Middle frontal gyrus (tissue), 1 donor: Measurements from ENCODE around the gene TSLP.

Experiments used
- DNase-seq: peaks from one replicate; pipeline ENCODE4 v3.0.0-alpha.2; 2015; ENCODE audit warnings: low spot score; ENCODE audit errors: extremely low spot score

The TSLP gene

DNA sequence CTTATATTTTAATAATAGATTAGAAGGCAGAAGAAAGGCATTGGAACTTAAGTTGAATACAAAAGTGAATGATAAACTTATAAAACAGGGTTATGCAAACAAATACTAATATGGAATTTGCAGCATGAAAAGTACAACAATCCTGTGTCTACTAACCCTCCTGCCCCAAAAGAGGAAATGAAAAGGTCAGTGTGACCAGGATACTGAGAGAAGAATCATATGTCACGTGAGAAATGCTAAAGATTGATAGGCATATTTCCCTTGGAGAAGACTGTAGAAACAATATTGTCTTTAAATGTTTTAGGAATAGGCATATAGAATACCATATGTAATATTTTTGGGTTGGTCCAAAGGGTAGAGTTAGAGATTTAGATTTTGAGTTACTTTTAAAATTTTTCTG, 24.5 kb downstream of the TSLP start:
- no peak for DNase-seq

DNA sequence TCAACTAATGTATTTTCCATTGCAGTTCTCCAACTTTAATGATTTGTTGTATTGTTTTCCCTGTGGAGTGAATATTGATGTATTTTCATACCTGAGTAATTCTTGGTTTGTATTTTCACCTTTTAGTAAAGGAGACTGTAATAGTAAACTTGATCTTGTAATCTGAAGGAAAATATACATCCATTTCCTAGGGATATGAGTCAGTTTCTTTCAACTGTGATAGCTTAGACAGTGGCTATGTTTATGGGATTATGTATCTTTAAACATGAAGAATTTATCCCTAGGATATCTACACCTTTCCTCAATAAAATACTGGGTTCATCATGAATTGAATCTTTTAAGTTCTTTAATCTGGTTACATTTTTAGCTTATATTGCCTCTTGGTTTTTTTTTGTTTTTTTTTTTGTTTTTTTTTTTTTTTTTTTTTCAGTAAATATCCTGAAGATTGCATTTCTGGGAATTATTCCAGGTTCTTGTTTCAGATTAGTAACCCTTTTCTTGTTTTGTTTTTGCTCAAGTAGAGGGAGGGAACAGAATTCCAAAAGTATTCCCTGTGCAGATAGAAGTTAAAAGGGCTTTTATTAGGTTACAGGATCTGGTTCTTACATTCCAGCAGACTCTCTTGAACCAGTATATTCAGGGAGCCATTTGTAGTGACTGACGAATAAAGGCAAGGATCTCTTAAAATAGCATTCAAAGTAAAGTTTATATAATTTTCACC, 27.7 kb downstream of the TSLP start:
- DNase-seq, result no peak

DNA sequence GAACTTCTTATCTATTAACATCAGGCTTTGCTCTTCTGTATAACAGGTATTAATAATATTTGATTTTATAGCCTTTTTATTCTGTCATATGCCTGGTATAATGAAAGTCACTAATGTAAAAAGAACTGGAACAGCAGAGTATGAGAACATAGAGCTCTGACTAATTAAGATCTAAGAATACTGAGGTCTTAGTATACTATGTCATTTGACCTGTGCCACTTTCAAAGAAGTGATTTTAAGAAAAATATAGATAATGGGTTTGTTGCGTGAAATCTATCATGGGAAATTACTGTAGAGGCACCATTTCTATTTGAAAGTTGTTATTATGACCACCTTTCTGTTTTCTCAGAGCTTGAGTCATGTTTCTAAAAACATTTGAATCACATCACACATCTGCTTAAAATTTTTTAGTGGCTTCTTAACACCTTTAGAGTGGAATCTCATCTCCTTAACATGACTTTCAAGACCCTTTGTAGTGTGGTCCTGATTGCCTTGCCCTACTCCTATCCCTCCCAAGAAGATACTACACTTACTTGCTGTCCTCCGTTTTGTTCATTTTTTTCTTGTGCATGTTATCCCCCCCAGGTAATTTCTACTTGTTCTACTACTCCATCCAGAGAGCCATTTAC, 34.9 kb downstream of the TSLP start:
- no peak for DNase-seq

DNA sequence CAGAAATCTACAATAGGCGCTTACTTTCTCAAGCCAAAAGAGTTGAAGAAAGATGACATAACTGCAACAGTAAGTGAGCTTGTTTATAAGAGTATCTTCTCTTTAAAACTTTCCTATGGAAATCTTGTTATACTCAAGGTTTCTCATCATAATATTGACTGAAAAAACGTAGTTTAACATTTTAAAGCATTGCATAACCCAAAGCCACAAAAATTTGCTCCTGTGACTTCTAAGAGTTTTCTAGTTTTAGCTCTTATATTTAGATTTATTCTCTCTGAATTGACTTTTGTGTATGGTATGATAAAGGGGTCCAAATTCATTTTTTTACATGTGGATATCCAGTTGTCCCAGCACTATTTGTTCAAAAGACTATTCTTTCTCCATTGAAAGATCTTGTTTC, 35.9 kb downstream of the TSLP start:
- DNase-seq, result no peak

- DNase-seq, result no peak
These were observed 40.4 kb downstream of the TSLP start for GRCh38 chr5:111111956-111112355.

GRCh38 chr5:111113678-111114077, 42.2 kb downstream of the TSLP start:
- DNase-seq, result no peak

DNA sequence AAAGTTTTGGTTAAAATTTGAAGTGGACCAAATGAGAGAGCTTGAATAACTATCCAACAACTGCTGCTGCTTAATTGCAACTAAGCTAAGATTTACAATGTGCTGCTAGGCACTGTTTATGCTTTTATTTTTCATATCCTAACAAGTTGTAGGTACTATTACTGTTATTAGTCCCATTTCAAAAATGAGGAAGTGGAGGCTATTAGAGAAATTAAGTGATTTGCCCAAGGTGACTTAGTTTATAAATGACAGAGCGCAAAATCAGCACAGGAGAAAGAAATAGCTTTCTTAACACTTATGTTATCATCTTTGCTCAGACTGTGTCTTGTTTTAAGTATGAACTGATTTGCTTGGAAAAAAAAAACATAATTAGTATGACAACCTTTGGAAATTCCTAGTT, 43.7 kb downstream of the TSLP start:
- no peak for DNase-seq

DNA sequence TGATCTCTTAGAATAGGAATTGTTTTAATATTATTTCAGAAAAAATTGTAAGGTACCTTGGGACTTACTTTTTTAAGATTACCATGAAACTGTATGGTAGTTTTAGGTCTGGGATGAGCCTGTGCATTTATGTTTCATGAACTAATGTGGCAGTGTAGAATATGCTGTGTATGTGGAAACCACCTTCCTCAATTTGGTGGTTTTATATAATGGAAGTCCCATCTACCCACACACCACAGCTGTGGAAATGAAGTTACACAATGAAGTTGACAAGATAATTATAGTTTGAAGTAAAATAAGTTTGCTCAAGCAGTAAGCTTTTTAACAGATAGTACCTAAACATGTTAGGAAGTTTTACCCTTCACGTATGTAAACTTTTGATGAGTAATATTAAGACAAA, 45.0 kb downstream of the TSLP start:
- peak; percentile 33 for DNase-seq

- no peak for DNase-seq
These were observed 45.6 kb downstream of the TSLP start for GRCh38 chr5:111117136-111117535.

DNA sequence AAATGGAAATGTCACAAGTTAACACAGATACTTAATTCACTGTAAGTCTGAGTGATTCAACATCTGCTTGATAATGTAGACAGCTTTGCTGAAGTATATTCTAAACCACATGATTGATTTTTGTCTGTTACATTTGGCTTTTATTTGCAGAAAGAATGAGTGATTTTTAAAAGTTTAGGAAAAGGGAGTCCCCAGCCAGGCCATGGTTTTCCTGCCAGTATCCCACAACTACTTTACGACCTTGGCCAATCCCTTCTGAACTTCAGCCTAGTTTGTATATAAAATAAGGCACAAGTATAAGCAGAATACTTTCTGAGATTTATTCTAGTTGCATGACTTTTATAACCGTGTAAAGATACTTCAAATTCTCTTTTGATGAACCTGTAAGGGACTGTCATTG, 47.7 kb downstream of the TSLP start:
- DNase-seq, result no peak

DNA sequence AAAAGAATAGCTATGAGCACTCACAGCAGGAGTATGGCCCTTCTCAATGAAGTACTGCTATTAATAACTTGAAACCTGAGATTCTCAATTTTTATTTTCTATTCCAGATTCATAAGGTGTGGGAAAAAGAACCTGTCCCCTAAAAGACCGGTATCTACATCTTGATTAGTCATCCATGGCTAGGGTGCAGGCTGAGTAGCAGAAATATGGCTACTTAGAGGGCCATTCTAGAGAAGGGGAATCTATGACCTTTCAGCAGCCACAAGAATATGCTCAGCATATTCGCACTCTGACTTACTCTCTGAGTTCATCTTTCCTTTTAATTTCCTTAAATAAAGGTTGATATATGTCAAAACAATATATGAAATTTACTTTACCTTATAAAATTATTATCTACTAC, 48.3 kb downstream of the TSLP start:
- DNase-seq, result no peak

GRCh38 chr5:111120911-111121310, 49.4 kb downstream of the TSLP start:
- DNase-seq, result no peak

- DNase-seq, result no peak
These were observed 50.4 kb downstream of the TSLP start for GRCh38 chr5:111121926-111122325.

- no peak for DNase-seq
These were observed 50.9 kb downstream of the TSLP start for GRCh38 chr5:111122398-111122797.

DNA sequence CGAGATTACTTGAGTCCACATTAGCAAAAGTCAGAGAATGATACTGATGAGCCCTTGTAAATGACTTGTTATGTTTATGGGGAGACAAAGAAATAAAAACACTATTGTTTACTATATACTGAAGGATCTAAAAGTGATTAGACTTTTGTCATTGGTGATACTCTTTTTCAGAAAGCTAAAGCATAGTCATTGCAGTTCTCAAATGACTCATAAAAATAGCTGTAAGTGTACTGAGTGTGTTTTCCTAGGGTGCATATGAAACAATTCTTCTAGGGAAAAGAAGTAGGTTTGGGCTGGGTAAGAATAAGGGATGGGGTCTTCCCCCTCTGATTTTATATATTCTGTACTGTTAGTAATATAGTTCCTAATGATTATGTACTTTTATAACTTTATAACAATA, 53.3 kb downstream of the TSLP start:
- no peak for DNase-seq

DNA sequence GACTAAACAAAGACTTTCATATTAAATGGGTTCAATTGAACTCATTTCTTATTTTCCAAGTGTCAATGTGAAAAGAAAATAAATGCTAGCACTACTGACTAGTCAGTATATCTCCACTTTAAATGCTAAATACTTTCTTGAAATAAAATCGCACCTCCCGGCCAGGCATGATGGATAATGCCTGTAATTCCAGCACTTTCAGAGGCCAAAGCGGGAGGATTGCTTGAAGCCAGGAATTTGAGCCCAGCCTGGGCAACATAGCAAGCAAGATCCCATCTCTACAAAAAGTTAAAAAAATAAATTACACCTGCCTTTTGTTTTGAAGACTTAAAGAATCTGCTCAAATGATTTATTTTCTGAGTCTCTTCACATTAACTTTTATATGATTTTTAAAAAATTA, 55.4 kb downstream of the TSLP start:
- DNase-seq, result no peak
